Panc1 (cell line): ENCODE results near the gene ESRRA.

Experiments
- CTCF ChIP-seq: fragments of 450-650 bp; IDR thresholded peaks from 2 replicates; pipeline ENCODE4 v1.5.1; 2017; ENCODE audit warnings: mild to moderate bottlenecking
- POLR2AphosphoS5 ChIP-seq: IDR thresholded peaks from 2 replicates; pipeline ENCODE4 v1.6.1; 2012; ENCODE audit warnings: mild to moderate bottlenecking, low read depth, low read length, moderate library complexity
- REST ChIP-seq, 2 experiments: IDR thresholded peaks; 2 replicates each; pipeline ENCODE4 v1.6.1; 2011 to 2012; ENCODE audit warnings: low read depth in 2 of 2, control low read depth in 1 of 2, low read length in 1 of 2, mild to moderate bottlenecking in 1 of 2, moderate library complexity in 1 of 2; ENCODE audit not compliant: insufficient read depth in 1 of 2
- SIN3A ChIP-seq: IDR thresholded peaks from 2 replicates; pipeline ENCODE4 v1.6.1; 2012; ENCODE audit warnings: low read depth, mild to moderate bottlenecking, low read length, moderate library complexity, borderline replicate concordance; ENCODE audit not compliant: insufficient read depth

DNA sequence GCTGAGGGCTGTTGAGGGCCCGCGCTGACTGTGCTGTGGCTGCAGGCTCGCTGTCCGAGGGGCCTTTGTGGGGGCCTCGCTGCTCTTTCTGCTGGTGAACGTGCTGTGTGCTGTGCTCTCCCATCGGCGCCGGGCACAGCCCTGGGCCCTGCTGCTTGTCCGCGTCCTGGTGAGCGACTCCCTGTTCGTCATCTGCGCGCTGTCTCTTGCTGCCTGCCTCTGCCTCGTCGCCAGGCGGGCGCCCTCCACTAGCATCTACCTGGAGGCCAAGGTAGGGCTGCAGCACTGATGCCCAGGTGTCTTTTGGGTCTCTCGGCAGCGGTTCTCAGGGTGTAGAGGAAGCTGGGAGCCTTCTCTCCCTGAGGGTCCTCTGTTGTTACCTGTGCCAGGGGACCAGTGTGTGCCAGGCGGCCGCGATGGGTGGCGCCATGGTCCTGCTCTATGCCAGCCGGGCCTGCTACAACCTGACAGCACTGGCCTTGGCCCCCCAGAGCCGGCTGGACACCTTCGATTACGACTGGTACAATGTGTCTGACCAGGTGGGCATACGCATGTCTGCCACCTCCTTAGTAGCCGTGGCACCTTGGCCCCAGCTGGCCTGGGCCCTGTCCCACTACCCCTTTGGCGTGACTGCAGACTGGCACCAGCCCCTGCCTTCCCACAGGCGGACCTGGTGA is 17.5 kb upstream of the ESRRA start:
- no peak for TF ChIP-seq CTCF
- TF ChIP-seq SIN3A, result no peak
- TF ChIP-seq REST (IDR thresholded peaks at IDR 0.05; ENCODE audit: insufficient read depth in 1 of 2, low read depth in 2 of 2, low read length in 1 of 2), result no peak
- TF ChIP-seq POLR2AphosphoS5, result no peak
